Jurkat, Clone E6-1 (cell line): ENCODE measurements around the gene RANBP10.
"Not testable (repeated sequence)": the region's sequence is repeated elsewhere in the genome, so short reads cannot be mapped to it uniquely, and the experiment has no call there.

Experiments used
- DNase-seq: peaks from one replicate; pipeline ENCODE4 v3.0.0-alpha.2; 2011; ENCODE audit warnings: low read depth, low spot score
- H3K4me3 ChIP-seq: 2 replicates; pipeline ENCODE4 v1.5.1; 2011; ENCODE audit warnings: mild to moderate bottlenecking, low read length, control low read depth, moderate library complexity

RANBP10 gene

DNA sequence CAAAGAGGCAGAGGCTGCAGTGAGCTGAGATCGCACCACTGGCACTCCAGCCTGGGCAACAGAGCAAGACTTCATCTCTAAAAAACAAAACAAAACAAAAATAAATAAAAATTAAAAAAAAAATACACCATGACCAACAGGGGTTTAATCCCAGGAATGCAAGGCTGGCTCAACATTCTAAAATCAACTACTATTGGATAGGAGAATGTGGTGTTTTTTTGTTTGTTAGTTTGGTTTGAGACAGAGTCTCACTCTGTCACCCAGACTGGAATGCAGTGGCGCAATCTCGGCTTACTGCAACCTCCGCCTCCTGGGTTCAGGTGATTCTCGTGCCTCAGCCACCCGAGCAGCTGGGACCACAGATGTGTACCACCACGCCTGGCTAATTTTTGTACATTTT lies 107.1 kb downstream of the RANBP10 start:
- H3K4me3 ChIP-seq: no peak overlapping the region
- no peak for DNase-seq

DNA sequence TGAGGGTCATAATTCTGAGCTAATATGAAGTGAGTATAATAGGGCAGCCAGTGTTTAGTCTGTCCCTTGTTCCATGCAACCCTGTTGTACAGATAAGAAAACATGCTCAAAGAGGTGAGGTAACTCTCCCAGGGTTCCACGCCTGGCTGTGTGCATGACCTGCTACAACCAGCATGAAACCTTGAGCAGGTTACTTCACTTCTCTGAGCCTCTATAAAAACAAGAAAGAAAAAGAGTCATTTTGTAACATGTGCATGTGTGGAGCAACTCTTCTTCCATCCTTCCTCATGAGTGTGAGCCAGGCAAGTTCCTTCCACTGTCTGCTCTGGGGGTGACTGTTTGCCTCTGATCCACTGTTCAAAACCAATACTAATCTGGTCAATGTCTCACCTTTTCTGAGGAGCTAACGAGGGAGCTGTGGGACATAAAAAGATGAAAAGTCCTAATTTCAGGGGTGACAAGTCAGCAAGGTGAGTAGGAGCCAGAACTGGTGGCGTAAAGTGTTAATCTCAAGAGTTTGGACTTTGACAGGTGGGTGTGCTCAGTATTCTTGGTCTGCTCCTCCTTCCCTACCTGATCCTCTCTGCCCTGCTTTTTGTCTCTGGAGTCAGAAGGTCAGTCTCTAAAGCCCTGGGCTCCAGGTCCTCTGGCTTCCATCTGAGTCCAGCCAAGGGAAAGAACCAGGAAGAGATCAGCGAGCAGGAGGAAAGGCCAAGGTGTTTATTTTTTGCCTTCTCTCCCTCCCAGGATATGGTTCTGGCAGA lies 108.8 kb downstream of the RANBP10 start:
- no peak for DNase-seq
- no peak overlapping the region for H3K4me3 ChIP-seq

DNA sequence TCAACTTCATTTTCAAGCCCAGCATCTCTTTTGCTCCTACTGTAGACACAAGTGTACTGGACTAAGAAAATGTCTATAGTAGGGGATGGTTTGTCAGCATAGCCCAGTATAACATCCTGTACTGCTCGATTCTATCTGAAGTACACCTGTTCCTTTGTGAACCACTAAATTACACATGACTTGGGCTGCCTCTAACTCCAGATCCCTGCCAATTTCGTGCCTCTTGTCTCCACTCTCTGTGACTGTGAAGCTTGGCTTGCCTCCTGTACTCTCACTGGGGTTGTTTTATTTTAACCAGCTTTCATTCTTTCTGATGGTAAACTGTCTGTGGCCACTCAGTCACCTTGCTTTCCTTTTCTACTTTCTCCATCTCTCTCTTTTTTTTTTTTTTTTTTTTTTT lies 111.7 kb downstream of the RANBP10 start:
- no peak for DNase-seq

DNA sequence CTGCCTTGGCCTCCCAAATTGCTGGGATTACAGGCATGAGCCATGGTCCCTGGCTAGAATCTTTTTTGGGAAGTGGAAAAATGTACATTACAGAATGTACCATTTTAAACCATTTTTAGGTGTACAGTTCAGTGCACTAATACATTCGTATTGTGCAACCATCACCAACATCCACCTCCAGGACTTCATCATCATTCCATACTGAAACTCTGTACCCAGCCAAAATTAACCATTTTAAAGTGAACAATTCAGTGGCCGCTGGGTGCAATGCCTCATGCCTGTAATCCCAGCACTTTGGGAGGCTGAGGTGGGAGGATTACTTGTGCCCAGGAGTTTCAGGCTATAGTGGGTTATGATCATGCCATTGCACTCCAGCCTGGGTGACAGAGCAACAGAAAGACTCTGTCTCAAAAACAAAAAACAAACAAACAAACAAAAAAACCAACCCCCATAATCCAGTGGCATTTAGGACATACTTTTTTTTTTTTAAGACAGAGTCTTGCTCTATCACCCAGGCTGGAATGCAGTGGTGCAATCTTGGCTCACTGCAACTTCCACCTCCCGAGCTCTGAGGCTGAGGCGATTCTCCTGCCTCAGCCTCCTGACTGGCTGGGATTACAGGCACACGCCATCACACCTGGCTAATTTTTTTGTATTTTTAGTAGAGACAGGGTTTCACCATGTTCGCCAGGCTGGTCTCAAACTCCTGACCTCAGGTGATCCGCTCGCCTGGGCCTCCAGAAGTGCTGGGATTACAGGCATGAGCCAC lies 112.7 kb downstream of the RANBP10 start:
- DNase-seq, H3K4me3 ChIP-seq: not testable (repeated sequence)

More for the DNA sequence above, 111.7 kb downstream of the RANBP10 start:
- H3K4me3 ChIP-seq: no peak overlapping the region

DNA sequence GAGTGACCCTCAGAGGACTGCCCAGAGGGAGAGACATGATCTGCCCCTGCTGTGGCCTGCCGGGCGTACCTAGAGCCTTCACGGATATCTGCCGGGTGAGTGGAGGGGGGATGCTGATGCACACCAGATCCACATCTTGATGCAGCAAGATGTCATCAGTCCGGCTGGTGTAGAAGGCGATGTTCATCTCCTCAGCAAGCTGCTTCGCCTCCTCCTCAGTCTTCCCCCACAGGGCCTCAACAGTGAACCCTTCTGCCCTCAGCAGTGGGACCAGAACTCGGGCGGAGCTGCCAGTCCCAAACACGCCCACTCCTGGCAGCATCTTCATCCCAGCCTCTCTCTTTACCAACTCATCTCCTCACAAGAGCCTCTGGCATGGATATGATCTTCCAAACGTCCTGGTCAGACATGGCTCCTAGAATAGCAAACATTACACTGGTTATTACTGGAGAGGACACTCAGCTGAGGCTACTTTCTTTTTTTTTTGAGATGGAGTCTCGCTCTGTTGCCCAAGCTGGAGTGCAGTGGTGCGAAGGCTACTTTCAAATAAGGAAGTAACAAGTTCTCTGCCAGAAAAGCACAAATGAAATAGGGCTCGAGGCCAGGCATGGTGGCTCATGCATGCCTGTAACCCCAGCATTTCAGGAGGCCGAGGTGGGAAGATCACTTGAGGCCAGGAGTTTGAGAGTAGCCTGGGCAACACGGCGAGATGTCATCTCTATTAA lies 120.8 kb downstream of the RANBP10 start:
- no peak overlapping the region for H3K4me3 ChIP-seq
- DNase-seq: no peak

DNA sequence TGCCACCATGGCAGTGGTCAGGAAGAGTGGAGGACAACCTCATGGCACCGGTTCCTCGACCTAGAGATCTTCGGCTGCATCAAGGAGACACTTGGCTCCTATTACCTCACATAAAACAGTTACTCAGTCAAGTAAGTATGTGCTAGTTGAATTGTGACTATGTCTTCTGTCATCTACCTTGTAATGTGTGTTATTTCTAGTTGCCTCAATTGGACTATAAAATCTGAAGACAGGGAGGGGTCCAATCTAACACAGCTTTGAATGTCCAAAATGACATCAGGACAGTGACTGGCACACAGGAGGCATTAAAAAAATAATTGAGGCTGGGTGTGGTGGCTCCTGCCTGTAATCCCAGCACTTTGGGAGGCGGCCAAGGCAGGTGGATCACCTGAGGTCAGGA lies 122.6 kb downstream of the RANBP10 start:
- no peak overlapping the region for H3K4me3 ChIP-seq

DNA sequence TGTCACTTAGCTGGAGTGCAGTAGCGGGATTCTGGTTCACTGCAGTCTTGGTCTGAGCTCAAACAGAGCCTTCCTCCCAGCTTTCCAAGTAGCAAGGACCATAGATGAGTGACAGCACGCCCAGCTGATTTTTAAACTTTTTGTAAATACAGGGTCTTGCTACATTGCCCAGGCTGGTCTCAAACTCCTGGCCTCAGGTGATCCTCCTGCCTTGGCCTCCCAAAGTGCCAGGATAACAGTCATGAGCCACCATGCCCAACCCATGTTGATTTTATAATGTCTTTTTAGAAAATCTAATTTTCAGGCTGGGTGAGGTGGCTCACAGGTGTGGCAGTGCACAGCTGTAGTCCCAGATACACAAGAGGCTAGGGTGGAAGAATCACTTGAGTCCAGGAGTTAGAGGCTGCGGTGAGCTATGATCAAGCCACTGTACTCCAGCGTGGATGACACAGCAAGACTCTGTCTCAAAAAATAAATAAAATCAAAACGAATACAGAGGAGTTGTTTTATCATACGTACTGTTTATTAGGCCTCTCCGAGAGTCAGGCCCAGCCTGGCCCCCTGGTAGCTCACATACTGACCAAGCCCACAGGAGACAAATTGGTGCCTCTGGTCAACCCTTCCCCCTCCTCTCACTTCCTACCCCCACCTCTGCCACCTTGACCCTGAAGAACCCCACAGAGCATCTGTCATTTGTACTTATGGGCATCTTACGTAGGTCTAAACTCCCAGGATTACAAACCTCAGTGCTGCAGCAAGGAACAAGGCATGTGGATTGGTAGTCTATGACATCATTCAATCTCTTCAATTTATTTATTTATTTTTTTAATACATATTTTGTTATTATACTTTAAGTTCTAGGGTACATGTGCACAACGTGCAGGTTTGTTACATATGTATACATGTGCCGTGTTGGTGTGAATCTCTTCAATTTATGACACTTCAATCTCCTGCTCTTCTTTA lies 126.1 kb downstream of the RANBP10 start:
- H3K4me3 ChIP-seq: no peak overlapping the region
- no peak for DNase-seq

More for the DNA sequence above, 122.6 kb downstream of the RANBP10 start:
- no peak for DNase-seq

DNA sequence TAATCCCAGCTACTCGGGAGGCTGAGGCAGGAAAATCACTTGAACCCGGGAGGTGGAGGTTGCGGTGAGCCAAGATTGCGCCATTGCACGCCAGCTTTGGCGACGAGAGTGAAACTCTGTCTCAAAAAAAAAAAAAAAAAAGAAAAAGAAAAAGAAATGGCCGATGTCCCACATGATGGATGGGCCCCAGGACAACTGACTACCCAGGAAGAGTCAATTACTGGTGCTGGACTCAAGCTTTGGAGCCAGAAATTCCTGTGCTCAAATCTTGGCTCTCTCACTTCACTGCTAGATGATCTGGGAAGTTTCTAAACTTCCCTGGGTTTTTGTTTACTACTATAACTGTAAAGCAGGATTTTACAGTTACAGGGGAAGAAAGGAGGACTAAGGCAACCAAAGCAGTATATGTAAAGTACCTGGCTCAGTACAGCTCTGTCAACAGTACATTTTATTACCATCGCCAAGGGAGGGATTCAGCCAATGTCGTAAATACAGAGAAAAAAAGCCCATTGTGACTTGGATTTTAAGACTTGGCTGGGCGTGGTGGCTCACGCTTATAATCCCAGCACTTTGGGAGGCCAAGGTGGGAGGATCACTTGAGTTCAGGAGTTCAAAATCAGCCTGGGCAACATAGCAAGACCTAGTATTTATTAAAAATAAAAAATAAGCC lies 127.9 kb downstream of the RANBP10 start:
- H3K4me3 ChIP-seq: no peak overlapping the region
- DNase-seq: no peak

DNA sequence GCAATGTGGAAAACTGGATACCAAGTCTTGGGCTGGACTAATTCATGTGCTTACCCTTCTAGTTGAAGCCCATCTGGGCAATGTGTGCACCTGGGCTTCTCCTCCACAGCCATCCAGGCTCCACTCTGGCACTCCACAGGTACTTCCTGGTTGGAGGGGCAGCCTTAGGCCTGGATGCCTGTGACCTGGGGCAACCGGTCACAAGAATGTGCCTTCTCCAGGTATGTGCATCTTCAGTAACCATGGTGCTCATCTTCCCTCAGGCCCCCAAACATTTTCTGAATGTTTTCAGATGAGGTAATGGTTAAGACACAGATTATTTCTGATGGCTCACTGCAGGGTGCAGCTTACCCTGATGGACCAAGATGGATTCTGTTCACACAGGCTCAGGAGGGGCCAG lies 128.6 kb downstream of the RANBP10 start:
- no peak overlapping the region for H3K4me3 ChIP-seq
- no peak for DNase-seq

DNA sequence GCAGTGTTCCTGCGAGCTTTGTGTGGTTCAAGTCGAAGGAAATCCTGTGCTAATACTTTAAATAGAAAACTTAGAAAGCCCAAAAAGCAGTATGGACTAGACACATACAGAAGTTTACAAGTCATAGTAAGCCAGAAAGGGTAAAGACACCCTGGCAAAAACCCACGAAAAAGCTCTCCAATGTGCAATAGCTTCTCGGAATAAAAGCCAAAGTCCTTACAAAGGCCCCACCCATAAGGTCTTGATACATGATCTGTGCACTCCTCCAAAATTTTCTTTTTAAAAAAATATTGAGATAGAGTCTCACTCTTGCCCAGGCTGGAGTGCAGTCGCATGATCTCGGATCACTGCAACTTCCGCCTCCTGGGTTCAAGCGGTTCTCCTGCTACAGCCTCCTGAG lies 129.4 kb downstream of the RANBP10 start:
- no peak for DNase-seq
- no peak overlapping the region for H3K4me3 ChIP-seq

DNA sequence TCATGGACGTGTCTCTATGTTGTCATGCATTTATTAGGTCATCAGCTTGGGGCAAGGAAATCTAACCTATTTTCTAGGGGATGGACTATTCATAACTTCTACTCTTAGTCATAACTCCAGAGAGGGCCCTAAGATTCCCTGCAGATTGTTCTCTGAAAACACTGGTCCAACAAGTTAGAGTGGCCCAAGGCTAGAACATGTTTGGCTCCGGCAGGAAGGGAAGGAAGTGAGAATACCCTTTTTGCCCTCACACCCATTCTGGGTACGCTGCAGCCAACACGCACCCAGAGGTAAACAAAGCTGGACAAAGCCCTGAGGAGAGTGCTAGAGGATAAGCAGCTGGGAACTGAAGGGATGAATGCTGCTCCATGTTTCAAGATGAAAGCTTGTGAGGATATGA lies 129.8 kb downstream of the RANBP10 start:
- H3K4me3 ChIP-seq: no peak overlapping the region
- DNase-seq: no peak

DNA sequence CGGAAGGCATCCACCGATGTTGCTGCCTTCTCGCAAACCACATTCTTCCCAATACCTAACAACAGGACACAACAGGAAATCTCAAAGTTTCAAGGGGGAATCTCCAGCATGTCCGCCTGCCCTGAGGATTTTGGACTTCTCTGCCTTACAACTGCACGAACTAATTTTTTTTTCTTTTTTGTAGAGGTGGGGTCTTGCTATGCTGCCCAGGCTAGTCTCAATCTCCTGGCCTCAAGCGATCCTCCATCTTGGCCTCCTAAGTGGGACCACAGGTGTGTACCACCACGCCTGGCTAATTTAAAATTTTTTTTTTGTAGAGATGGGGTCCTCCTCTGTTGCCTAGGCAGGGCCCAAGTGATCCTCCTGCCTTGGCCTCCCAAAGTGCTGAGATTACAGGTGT lies 130.4 kb downstream of the RANBP10 start:
- H3K4me3 ChIP-seq: no peak overlapping the region
- DNase-seq: no peak

DNA sequence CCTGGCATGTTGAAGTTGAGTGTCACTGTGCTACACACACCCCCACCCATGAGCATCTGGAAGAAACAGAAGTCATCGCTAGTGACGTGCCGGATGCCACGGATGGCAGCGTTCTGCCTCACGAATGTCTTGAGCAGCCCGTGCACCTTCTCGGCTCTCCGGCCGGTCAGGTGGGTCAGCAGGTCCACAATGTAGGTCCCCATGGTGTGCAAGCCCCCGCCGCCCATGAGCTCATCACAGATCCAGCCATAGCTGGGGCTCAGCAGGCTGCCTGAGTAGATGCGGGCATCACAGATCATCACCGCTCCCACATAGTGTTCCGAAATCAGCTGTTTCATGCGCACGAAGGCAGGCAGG lies 130.8 kb downstream of the RANBP10 start:
- no peak for DNase-seq
- H3K4me3 ChIP-seq: no peak overlapping the region

DNA sequence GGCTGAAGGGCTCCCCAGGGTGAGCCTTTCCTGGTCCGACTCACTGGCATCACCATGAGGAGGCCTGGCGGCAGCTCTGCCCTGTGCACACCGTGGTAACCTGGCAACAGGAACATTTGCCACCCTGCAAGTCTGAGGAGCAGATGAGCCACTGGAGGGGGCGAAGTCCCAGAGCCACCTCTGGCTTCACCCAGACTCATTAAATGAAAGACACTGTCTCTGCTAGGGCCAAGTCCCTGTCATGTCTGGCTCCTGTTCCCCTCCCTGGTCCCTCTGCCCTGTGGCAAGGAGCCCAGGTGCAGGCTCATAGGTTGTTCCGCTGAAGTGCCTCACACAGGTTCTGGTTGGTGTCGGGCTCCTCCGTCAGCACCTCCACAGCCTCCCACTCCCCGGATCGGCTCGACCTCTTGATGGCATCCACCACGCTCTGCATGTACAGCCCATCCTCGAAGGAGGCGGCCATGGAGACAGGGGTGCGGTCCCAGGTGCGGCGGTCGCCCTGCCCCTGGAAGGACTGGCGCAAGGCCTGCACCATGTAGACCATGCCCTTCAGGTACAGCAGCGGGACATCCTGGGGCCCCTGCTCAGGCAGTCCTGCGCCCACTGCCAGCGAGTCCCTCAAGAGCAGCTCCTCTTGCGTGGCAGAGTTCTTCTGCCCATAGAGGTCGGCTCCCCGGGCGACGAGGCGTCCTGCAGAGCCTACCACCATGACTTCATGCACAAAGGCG lies 131.3 kb downstream of the RANBP10 start:
- H3K4me3 ChIP-seq: no peak overlapping the region
- DNase-seq: no peak

DNA sequence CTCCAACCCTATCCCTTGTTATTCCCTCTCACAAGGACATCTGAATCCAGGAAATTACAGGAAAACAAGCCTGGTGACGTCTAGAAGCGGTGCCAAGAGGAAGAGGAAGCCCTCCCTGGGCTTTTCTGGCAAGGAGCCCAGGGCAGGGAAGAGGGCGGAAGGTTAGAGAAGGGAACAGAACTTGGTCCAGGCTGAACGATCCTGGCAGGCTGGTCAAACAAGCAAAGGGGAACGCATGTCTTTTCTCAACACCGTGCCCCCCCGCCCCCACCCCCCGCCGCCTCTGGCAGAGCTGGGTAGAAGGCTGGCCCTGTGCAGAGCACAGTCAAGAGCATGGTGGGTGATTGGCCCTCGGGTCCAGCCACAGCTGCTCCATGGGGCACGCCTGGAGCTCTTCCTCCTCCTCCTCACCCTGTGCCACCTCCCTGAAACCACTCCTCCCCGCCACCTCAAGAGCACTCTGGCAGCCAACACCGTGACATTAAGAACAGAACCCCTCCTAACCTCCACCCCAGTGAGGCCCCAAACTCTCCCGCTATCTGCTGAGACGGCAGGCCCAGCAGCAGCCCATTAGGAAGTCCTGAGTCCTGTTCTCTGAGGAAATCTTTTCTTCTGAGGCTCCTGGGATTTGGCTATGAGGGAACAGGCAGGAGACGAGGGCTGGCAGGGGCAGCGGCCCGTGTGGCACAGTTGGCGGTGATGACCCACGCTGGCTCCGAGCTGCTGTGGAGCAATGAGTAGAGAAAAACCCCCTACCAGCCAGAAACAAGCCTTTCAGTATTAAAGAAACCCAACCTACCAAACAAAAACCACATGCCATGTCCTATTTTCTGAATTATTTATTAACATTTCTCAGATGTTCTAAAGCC lies 132.4 kb downstream of the RANBP10 start:
- no peak overlapping the region for H3K4me3 ChIP-seq
- no peak for DNase-seq
